ENCODE results near the gene PAQR4.

GRCh38 chr16:2971985-2972784 lies 3.0 kb downstream of the PAQR4 start:
- TF ChIP-seq BCL3 (IDR thresholded peaks at IDR 0.05; ENCODE audit: borderline replicate concordance, insufficient read depth, low read depth, low read length, poor library complexity, severe bottlenecking) (no peak), POLR2AphosphoS5 (IDR thresholded peaks at IDR 0.05; ENCODE audit: low read length) (no peak), BCL11A (IDR thresholded peaks at IDR 0.05; ENCODE audit: low read depth, low read length) (no peak), ZNF274 (IDR thresholded peaks at IDR 0.05; ENCODE audit: insufficient read depth, insufficient read length) (no peak), NBN (IDR thresholded peaks at IDR 0.05) (no peak), KDM1A (IDR thresholded peaks at IDR 0.05; ENCODE audit: borderline replicate concordance) (no peak), HDAC6 (IDR thresholded peaks at IDR 0.05; ENCODE audit: unreplicated experiment) (no peak)
